DMS79 (cell line): ENCODE measurements around the gene KIAA1614.
"Not testable (repeated sequence)": the region's sequence is repeated elsewhere in the genome, so short reads cannot be mapped to it uniquely, and the experiment has no call there.

ENCODE experiments used
- DNase-seq: peaks from one replicate; lab custom pipeline; 2025; lab: John Stamatoyannopoulos, UW

KIAA1614 gene

DNA sequence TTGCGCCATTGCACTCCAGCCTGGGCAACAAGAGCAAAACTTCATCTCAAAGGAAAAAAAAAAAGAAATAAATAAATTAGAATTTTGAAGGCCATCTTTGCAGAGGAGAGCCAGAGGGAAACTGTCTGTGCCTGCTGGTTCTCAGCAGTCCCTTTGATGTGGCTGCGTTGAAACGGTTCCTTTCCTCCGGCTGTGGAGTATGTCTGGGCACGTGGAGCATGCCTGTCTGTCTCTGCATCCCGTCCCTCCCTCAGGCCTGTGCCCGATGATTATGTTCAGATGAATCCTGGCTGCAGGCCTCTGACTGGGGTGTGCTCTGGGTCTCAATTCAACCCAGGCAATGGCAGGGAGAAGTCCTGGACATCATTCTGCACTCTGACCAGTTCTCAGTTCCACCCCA, 33.4 kb downstream of the KIAA1614 start:
- no peak for DNase-seq

DNA sequence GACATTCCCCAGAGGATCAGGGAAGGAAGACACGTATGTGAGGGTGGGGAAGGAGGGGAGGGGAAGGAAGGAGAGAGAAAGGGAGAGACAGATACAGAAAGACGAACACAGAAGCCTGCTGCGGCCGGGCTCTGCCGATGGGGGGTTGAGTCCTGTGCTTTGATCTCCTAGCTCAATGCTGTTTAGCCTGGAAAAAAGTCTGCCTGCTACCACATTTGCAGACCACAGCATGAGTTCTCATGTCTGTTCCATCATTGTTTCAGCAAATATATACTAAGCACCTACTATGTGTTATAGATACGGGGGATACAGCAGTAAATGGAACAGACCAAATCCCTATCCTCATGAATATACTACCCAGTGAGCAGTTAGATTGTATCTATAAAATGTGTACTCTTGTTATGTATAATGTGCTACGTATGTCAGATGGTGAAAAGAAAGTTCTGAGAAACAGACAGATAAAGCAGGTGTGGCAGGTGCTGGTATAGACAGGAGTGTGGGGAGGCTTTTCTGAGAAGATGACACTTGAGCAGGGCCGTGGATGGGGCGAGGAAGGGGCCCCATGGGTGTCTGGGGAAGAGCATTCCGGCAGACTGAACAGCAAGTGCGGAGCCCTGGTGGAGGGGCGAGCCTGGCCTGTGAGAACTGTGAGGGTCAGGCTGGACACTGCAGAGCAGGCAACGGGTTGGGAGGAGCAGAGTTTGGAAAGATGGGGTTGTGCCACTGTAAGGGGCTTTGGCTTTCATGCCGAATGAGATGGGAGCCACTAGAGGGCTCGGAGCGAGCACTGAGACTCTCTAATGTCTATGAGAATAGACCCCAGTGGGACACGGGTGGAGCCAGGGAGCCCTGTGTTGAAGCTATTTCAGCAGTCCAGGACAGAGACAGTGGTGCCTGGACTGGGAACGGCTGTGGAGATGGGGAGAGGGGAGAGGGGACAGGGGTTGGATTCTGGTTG, 34.1 kb downstream of the KIAA1614 start:
- no peak for DNase-seq

DNA sequence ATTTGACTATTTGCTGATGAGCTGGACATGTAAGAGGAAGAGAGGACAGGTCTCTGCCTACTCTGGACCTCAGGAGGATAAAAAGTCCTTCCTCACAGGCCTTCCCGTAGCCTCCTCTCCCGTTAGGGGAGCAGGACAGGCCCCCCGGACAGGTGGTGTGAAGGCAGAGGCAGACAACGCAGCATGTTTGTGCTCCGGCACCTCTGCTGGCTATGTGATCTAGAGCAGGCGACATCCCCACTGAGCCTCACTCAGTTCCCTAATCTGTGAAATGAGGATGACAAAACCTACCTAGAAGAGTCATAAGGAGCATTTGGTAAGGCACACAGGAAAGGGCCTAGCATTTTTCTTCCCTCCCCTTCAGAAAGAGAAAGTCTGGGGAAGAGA, 34.8 kb downstream of the KIAA1614 start:
- no peak for DNase-seq

DNA sequence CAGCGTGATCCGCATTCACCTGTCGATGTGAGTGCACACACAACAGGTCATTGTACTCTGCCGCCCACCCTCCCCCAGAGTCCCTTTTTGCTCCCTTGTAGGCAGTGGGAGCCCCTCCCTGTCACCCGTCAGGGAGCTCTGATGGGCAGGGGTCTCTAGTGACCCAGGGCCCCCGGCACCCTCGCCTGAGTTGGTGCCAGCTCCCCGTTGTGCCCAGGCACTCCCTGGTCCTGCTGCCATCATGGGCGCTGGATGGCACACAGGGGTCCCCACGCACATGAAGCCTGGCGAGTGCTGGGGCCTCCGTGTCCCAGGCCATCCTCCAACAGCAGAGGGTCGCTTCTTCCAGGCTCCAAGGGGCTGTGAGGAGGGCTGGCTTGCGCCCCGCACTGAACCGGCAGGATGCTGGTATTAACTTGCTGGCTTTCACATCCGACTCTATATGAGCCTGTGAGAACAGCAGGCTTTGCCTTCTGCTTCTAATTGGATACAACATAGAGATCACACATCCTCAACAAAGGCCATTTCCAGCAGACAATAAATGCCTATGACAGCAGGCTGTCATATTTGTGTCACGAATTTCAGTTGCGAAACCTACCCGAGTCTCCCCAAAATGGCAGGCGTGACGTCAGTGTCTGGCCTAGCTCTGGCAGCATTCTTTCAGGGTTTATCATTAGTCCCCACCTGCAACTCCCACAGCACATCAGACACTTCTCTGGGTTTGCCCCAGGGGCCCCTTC, 35.4 kb downstream of the KIAA1614 start:
- DNase-seq = no peak

DNA sequence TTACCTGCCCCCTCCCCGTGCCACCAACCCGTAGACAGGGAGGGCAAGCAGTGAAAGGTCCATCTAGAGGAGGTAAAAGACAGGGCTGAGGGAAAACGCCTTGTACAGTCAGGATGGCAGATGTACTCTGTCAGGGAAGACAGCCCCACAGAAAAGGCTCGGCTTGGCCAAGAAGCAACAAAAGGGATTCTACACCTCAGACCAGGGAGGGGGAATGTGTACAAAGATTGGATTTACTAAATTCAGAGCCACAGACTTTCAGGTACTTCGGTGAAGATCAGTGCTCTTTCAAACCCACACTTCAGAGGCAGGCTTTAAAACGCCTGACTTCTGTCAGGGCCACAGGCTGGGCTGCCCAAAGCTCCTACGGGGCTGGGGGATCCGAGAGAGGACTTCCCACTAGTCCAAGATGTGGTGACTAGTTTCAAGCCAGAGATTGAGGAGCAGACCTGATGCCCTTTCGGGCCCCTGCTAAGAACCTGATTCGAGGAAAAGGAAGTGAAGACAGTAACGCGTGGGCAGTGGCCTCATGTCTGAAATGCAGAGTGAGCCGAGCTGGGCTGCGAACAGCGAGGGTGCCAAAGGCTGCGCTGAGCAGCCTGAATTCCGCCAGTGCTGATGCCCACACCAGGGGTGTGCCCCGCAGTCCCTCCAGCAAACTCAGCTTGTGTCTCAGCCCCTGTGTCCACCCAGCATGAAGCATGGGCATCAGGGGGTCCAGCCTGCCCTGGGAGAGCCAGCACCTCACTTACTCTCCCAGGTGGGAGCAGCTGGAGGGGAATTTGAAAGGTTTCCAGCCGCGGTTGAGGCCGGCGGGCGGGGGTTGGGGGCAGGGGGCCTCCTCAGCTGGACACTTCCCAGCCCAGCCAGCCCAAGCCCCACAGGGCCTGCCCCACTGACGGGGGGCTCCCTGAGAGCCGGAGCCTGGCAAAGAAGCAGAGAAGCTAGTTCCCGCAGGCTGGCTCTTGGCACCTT, 36.2 kb downstream of the KIAA1614 start:
- no peak for DNase-seq

DNA sequence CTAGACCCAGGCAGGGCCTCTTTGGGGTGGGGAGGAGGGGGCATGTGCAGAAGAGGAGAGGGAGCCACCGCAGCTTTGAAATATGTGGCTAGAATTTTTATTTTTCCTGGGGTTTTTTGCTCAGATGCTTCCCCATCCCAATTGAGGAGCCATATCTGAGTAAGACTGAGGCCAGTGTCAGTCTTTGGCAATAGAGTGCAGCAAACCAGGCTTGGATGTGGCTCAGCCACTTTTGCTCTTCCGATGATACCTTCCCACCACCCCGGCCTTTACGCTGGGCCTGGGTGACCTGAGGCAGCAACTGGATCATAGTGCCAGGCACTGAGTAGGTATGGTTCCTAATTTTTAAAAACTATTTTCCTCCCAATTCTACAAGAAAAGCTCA, 36.9 kb downstream of the KIAA1614 start:
- no peak for DNase-seq

DNA sequence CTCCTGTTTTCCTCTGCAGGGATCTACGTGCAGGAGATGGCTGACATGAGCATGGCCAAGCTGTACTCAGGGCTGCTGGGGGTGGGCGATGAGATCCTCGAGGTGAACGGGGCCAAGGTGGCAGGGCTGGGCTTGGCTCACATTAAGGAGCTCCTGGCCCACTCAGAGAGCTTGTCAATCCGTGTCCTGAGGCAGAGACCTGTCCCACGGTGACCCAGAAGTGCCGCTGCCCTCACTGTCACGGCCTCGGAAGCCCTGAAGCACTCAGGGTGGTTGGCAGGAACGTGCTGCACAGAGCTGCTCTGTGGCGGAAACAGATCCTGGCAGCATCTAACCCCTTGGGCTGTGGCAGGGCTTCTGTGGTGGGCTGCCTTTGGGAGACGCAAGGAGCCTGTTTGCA, 37.6 kb downstream of the KIAA1614 start:
- DNase-seq = no peak

DNA sequence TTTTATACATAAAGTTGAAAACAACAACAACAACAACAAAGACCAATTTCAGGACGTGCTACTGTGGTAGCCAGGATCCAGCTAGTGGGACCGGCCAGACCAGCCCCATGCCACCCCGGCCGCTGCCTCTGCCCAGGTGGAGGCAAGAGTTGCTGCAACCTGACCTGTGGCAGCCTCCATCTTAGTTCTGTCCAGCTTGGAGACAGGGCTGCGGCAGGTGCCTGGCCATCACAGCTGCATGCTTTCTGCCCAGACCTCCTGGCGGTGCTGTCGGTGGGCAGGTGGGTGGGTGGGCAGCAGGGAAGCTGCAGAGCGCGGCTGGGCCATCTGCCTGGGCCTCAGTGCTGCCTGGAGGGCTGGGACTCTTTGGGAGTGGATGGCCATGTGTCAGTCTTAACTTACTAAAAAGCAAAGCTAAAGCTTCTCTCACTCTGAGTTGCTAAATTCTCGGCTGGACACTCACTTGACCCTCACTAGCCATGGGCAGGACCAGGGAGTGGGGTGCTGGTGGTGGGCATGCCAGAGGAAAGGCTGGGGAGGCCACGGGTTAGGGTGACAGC, 38.6 kb downstream of the KIAA1614 start:
- no peak for DNase-seq

DNA sequence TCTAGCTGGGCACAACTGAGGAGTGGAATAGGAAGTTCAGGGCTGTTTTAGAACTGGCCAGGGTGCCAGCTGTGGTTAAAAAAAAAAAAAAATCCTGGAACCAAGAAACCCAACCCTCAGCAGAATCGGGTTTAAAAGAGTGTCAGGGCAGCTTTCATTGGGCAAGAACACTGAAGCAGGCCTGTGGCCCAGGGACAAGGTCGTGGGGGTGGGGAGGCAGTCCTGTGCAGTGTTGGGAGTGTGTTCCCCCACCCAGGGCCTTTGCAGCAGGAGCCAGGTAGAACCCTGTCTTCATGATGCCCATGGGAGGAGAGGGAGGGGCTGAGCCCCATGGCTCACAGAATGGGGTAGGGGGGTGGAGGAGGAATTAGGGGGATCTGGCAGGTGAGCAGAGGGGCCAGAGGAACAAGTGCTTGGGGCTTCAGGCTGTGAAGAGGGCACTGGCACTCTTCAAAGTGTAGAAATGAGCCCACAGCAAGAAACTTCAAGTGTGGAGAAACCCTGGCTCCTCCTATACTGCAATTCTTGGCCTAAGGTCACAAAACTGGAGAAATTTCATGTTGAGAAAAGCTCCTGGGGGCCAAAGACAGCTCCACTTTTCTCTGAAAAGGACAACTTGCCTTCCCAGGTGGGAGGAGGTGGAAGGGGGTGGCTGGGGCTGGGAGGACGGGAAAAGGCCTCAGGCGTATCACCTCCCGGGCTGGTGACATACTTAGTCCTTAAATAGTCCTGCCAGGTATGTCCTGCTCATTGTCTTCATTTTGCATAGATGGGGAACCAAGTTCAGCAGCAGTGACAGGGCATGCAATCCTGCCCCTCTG, 39.3 kb downstream of the KIAA1614 start:
- no peak for DNase-seq

DNA sequence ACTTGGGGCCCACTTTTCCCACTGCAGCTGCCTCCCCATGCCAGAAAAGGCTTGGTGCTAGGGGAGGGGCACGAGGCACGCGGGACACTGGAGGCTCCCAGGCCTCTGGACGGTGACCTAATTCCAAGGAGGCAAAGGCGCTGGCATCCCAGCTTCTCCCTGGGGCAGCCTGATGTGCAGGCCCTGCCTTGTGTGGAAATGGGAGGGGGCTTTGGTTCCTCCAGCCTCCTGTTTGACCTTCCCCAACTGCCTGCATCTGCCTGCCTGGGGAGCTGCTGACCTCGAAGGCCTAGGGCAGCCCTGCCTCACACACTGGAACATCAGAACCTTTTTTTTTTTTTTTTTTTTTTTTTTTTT, 39.9 kb downstream of the KIAA1614 start:
- no peak for DNase-seq

DNA sequence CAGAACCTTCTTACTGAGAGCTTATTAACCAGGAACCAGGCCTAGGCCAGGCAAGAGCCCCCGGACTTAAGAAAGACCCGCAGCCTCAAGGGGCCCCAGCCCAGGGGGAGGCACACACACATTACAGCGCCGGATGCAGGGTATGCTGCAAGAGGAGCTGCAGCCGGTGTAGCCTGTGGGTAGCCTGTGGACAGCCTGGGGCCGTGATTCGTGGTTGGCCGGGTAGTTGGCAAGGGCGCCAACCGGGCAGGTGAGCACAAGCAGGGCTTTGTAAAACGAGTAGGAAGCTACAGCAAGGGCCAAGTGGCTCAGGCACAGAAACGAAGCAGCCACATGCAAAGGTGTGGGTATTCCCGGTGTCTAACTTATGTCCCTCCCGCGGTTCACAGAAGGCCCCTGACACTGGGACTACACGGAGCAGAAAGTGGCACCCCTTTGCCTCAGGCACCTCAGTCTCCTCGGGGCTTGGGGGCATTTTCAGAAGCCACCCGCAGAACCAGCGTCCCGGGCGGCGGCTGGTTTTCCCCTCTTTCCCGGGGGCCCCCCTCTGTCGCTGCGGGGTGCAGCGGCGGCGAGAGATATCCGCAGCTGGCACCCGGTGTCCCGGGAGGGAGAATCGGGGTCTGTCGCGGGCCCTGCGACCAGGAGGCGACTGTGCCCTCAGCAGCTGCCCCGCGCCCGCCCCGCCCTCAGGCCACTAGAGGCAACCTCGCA, 40.8 kb downstream of the KIAA1614 start:
- peak; percentile 72 for DNase-seq

DNA sequence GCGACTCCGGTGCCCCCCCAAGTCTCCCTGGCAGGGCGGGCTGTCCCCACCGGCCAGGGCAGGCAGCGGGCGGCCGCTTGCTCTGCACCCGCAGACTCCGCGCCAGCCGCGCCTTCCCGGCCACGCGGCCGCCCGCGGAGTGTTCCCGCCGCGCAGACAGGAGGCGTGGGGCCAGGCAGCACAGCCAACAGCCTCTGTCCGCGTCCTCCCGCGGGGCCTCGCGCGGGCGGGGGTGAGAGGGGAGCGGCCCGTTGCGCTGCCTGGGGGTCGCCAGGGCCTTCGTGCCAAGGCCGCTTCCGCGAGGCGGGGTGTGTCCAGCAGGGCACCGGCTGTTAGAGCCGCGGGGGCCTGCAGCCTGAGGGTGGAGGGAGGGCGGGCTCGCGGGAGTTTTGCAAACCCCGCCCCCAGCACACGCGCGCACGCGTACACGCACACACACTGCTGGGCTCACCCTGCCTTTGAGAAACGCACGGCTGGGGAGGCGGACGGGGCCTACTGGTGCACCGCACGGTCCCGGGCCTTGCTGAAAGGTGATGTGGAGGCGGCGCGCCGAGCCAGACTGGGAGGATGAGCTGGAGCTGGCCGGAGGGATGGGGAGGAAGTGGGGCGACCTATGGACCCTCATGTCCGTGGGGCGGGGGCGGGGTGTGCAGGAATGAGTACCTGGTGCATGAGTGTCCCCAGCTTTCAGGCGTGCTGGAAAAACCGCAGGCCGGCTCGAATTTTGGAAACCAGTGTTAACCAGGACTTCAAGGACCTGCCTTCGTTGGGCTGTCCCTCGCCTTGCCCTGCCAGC, 41.5 kb downstream of the KIAA1614 start:
- no peak for DNase-seq

DNA sequence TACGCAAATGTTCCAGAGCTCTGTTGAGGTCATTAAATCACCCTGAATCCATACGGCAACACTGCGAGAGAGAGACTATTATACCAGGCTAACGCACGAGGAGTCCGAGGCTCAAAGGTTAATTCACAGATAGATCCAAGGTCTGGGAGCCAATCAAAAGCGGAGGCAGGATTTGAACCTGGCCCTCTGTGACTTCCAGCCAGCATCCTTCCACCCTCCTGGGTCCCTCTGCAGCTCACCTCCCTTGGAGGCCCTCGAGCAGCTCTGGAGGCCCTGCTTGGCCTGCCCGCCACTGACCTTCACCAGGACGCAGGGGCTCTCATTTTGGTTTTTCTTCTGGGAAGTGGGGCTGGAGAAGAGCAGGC, 42.1 kb downstream of the KIAA1614 start:
- DNase-seq = no peak

DNA sequence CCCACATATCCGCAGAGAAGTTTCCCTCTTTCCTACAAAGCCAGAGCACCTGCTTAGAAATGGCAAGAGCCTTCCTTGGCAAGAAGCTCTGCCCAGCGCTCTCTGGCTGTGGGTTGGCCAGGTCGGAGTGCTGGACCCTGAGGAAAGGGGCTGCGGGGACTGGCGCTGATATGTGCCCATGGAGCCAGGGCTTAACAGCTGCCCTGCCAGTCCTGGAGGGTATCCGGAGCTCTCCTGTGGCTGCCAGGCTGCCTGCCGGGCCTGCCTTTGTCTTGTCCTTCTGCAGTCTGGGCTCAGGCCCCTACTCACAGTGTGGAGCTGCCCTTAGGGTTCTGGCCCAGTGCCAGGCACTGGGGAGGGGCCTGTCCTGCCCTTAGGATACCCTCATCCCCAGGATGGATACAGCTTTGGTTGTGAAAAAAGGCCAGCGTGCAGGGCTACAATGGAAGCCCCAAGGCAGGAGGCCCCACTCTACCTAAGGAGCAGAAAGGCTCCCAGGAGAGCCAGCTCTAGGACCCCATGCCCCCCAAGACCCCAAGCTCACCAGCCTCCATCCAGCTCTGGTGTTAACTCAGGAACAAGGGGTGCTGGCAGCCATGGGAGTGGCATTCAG, 43.4 kb downstream of the KIAA1614 start:
- peak; percentile 14 for DNase-seq

DNA sequence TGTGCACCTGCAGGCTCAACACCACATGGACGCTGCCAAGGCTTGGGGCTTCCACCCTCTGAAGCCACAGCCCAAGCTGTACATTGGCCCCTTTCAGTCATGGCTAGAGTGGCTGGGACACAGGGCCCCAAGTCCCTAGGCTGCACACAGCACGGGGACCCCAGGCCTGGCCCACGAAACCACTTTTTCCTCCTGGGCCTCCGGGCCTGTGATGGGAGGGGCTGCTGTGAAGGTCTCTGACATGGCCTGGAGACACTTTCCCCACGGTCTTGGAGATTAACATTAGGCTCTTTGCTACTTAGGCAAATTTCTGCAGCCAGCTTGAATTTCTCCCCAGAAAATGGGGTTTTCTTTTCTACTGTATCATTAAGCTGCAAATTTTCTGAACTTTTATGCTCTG, 46.9 kb downstream of the KIAA1614 start:
- DNase-seq = not testable (repeated sequence)

DNA sequence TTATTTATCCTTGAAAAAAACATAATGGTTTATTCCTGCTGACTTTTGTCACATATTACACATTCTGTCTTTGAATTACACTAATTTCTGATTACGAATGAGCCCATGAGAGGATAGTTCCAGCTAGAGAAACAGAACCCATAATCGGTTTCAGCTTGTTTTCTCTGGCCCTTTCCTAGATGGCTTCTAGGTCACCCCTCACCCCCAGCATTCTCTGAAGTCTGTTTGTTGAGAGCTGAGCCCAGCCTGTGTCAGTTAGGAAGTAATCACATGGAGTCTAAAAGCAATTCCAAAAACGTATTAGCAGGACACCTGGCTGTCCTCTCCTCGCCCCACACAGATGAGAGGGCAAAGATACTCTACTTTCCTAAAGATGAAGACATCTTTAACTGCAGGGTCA, 48.9 kb downstream of the KIAA1614 start:
- no peak for DNase-seq

DNA sequence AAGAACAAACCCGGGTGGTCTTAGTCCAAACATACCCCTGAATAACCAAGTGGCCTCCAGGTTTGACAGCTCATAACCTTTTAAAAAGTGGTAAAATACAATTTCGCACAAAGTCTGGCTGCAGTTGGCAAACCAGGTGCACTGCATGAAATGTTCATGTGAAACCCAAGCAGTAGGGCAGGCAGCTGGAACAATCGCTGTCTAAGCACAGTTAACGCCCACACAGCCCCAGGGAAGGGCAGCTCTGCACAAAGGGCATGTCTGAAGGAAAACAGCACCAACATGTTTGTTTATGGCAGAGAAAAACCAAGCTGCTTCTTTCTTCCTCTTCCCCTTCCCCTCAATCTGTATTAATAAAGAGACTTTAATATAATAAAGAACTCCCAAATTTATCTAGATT, 49.5 kb downstream of the KIAA1614 start:
- DNase-seq = no peak

DNA sequence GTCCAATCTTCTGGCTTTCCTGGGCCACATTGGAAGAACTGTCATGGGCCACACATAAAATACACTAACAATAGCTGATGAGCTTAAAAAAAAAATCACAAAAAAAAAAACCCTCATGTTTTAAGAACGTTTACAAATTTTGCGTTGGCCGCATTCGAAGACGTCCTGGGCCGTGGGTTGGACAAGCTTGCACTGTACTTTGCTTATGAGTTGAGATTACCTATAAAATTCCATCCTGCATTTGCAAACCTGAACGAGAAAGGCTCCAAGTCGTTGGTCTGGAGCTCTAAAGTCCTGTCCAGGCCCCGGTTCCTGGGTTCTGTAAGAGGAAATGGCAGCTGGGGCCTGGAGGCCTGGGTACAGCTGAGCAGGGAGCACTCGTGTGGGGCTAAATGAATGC, 51.4 kb downstream of the KIAA1614 start:
- DNase-seq = no peak

DNA sequence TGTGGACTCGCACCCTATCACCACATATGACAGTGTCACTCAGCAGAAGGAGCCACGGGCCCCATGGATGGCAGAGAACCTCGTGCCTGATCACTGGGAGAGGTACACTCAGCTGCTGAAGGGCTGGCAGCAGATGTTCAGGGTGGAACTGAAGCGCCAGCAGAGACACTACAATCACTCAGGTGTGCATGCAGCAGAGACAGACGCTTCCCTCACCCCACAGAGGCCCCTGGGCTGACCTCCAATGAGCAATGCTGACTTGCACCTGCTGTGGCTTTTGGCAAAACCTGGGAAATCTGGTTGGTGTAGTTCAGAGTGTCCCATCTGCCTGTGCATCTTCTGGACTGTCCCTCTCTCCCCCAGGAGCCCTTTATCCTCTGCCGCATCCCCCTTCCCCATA, 51.9 kb downstream of the KIAA1614 start:
- no peak for DNase-seq
